Measurements from ENCODE around the gene SERINC1. TPM values are rescaled to one million over a fixed set of nuclear protein-coding genes. Genes with fewer than 3 reads are reported as not detected.
"Not testable (repeated sequence)": the region's sequence is repeated elsewhere in the genome, so short reads cannot be mapped to it uniquely, and the experiment has no call there.

SERINC1 gene
- 100 to 1,000 TPM in 11 of 12 donors, not detected in 1; 119 to 189 (median 165) TPM for polyA plus RNA-seq (ENCODE audit: insufficient read length in 12 of 12)
- long read RNA-seq, donor 1, transcript SERINC1-201 (10 exons, 3,137 nt): major isoform, 20 of 48 reads
- long read RNA-seq, donor 1, partial matches to known transcripts: 28 of 48 reads
- long read RNA-seq, donor 1, other reads (novel, unspliced or antisense): 0 of 48 reads
- long read RNA-seq, donor 2, transcript SERINC1-201 (10 exons, 3,137 nt): major isoform, 48 of 63 reads
- long read RNA-seq, donor 2, partial matches to known transcripts: 15 of 63 reads
- long read RNA-seq, donor 2, other reads (novel, unspliced or antisense): 0 of 63 reads
- long read RNA-seq, donor 3, transcript SERINC1-201 (10 exons, 3,137 nt): major isoform, 10 of 16 reads
- long read RNA-seq, donor 3, partial matches to known transcripts: 6 of 16 reads
- long read RNA-seq, donor 3, other reads (novel, unspliced or antisense): 0 of 16 reads
- long read RNA-seq, donor 4, transcript SERINC1-201 (10 exons, 3,137 nt): major isoform, 12 of 12 reads
- long read RNA-seq, donor 4, partial matches to known transcripts: 0 of 12 reads
- long read RNA-seq, donor 4, other reads (novel, unspliced or antisense): 0 of 12 reads
- long read RNA-seq, donor 5, transcript SERINC1-201 (10 exons, 3,137 nt): major isoform, 55 of 62 reads
- long read RNA-seq, donor 5, partial matches to known transcripts: 7 of 62 reads
- long read RNA-seq, donor 5, other reads (novel, unspliced or antisense): 0 of 62 reads
- long read RNA-seq, donor 6, transcript SERINC1-201 (10 exons, 3,137 nt): major isoform, 21 of 27 reads
- long read RNA-seq, donor 6, partial matches to known transcripts: 6 of 27 reads
- long read RNA-seq, donor 6, other reads (novel, unspliced or antisense): 0 of 27 reads
- long read RNA-seq, donor 7, transcript SERINC1-201 (10 exons, 3,137 nt): major isoform, 25 of 25 reads
- long read RNA-seq, donor 7, partial matches to known transcripts: 0 of 25 reads
- long read RNA-seq, donor 7, other reads (novel, unspliced or antisense): 0 of 25 reads
- long read RNA-seq, donor 8, transcript SERINC1-201 (10 exons, 3,137 nt): major isoform, 51 of 66 reads
- long read RNA-seq, donor 8, partial matches to known transcripts: 15 of 66 reads
- long read RNA-seq, donor 8, other reads (novel, unspliced or antisense): 0 of 66 reads
- long read RNA-seq, donor 9, transcript SERINC1-201 (10 exons, 3,137 nt): major isoform, 10 of 25 reads
- long read RNA-seq, donor 9, partial matches to known transcripts: 15 of 25 reads
- long read RNA-seq, donor 9, other reads (novel, unspliced or antisense): 0 of 25 reads
- long read RNA-seq, donor 10, transcript SERINC1-201 (10 exons, 3,137 nt): major isoform, 37 of 50 reads
- long read RNA-seq, donor 10, partial matches to known transcripts: 13 of 50 reads
- long read RNA-seq, donor 10, other reads (novel, unspliced or antisense): 0 of 50 reads
- long read RNA-seq, donor 11, transcript SERINC1-201 (10 exons, 3,137 nt): major isoform, 39 of 46 reads
- long read RNA-seq, donor 11, partial matches to known transcripts: 7 of 46 reads
- long read RNA-seq, donor 11, other reads (novel, unspliced or antisense): 0 of 46 reads

GRCh38 chr6:122471107-122472021, at the start of gene SERINC1:
Gene SERINC1, minus strand, starts transcription at chr6:122471807. Its CDS starts 70 bp downstream, at chr6:122471737.
- peak; percentile 98 for DNase-seq

- no peak for DNase-seq
Observed at GRCh38 chr6:122511193-122511924, 39.8 kb upstream of the SERINC1 start.

- not testable (repeated sequence) for DNase-seq
Observed at GRCh38 chr6:122505170-122505569, 33.6 kb upstream of the SERINC1 start.

- DNase-seq: no peak
Observed at GRCh38 chr6:122501475-122501874, 29.9 kb upstream of the SERINC1 start.

GRCh38 chr6:122495612-122496011, 24.0 kb upstream of the SERINC1 start:
- DNase-seq: no peak

- DNase-seq: no peak
Observed at GRCh38 chr6:122494665-122495272, 23.2 kb upstream of the SERINC1 start.

- DNase-seq: peak; percentile 67
Observed at GRCh38 chr6:122491919-122492555, 20.4 kb upstream of the SERINC1 start.

GRCh38 chr6:122490607-122491006, 19.0 kb upstream of the SERINC1 start:
- no peak for DNase-seq

GRCh38 chr6:122484760-122485159, 13.2 kb upstream of the SERINC1 start:
- DNase-seq: no peak

- no peak for DNase-seq
Observed at GRCh38 chr6:122482750-122483080, 11.1 kb upstream of the SERINC1 start.

GRCh38 chr6:122476131-122476530, 4.5 kb upstream of the SERINC1 start:
- no peak for DNase-seq

- no peak for DNase-seq
Observed at GRCh38 chr6:122472022-122472340, 374 bp upstream of the SERINC1 start.

- DNase-seq: no peak
Observed at GRCh38 chr6:122461885-122462284, 9.7 kb downstream of the SERINC1 start.

- not testable (repeated sequence) for DNase-seq
Observed at GRCh38 chr6:122459865-122460416, 11.7 kb downstream of the SERINC1 start.

- no peak for DNase-seq
Observed at GRCh38 chr6:122459240-122459639, 12.4 kb downstream of the SERINC1 start.

- DNase-seq: no peak
Observed at GRCh38 chr6:122458087-122458486, 13.5 kb downstream of the SERINC1 start.

- not testable (repeated sequence) for DNase-seq
Observed at GRCh38 chr6:122455116-122455515, 16.5 kb downstream of the SERINC1 start.

GRCh38 chr6:122454673-122455072, 16.9 kb downstream of the SERINC1 start:
- DNase-seq: no peak

Measured in muscle of arm (tissue), 14 donors.